ENCODE data around the gene TMEM229B. TPM values are rescaled to one million over a fixed set of nuclear protein-coding genes. Genes with fewer than 3 reads are reported as not detected.

The TMEM229B gene
- total and polyA plus RNA-seq, 2 of the 4 experiments (the other 2 are of a cell fraction): under 0.01 TPM; not detected in 1

- H3K79me1 ChIP-seq (ENCODE audit: low read depth in 1 of 2, low read length in 2 of 2): no peaks in the 10 kb centered on the region
- H3K4me3 ChIP-seq (ENCODE audit: insufficient read depth, low read depth, low read length): no peak overlapping the region
- intact Hi-C loops (cut with micrococcal nuclease) (no loop called here), in situ Hi-C loops (cut with MboI; ENCODE audit: low sequenced_read_pairs) (no loop called here), dilution Hi-C loops (cut with HindIII; ENCODE audit: low sequenced_read_pairs, unreplicated experiment) (no loop called here)
- H3K9me3 ChIP-seq (ENCODE audit: control insufficient read depth, insufficient read depth, low read length): no peaks in the 10 kb centered on the region
- H3K14ac ChIP-seq (replicated peaks; ENCODE audit: low read depth, low read length): no peak overlapping the region
- H3K56ac ChIP-seq (ENCODE audit: extremely low read depth, insufficient read depth, low read length): no peak overlapping the region
- no peak overlapping the region for H2BK120ac ChIP-seq (ENCODE audit: low read depth, low read length)
- WGBS, 2 experiments (ENCODE audit: extremely low coverage in 2 of 2, insufficient read length in 1 of 2): no CpG with 5 or more reads among the region's 9 CpGs
- H4K8ac ChIP-seq (ENCODE audit: low read depth in 2 of 2, low read length in 2 of 2): no peak overlapping the region
- DNase-seq: no peak
- no peak overlapping the region for H3K18ac ChIP-seq (ENCODE audit: low read depth, low read length)
- H3K27me3 ChIP-seq (ENCODE audit: control insufficient read depth, insufficient read depth, low read length): peaks cover 29% of the 10 kb centered on the region
- no peak overlapping the region for H2BK5ac ChIP-seq (ENCODE audit: low read depth, low read length, poor library complexity, severe bottlenecking)
- H3K4ac ChIP-seq (ENCODE audit: low read depth, low read length): no peak overlapping the region
- TF ChIP-seq MXI1 (IDR thresholded peaks at IDR 0.05; ENCODE audit: borderline replicate concordance, low read depth, low read length) (no peak), NFE2L2 (IDR thresholded peaks at IDR 0.05; ENCODE audit: low read depth, low read length) (no peak), MAFK (IDR thresholded peaks at IDR 0.05; ENCODE audit: low read depth, low read length) (no peak), ELK1 (IDR thresholded peaks at IDR 0.05; ENCODE audit: borderline replicate concordance, low read depth, low read length) (no peak), CTCF (conservative IDR thresholded peaks at IDR 0.05; ENCODE audit: low read depth, low read length) (no peak), CHD1 (IDR thresholded peaks at IDR 0.05; ENCODE audit: low read depth, low read length) (no peak), FOS (IDR thresholded peaks at IDR 0.05; ENCODE audit: low read depth, low read length) (no peak)
- H3K9me1 ChIP-seq (ENCODE audit: insufficient read depth, low read length): no peaks in the 10 kb centered on the region
- BruUV-seq (replicated peaks): no TSS peak
- H2AK9ac ChIP-seq (replicated peaks; ENCODE audit: low read depth, low read length, poor library complexity): no peak overlapping the region
- H2AFZ ChIP-seq (replicated peaks; ENCODE audit: low read length, poor library complexity): no peak overlapping the region
- CTCF ChIA-PET: no interaction called here
- no peak overlapping the region for H3K23ac ChIP-seq (ENCODE audit: low read depth, low read length)
- H3K4me2 ChIP-seq (ENCODE audit: low read depth, low read length): no peak overlapping the region
- POLR2A ChIA-PET (ENCODE audit: unreplicated experiment): no interaction called here
- no peak overlapping the region for H3K27ac ChIP-seq (ENCODE audit: insufficient read depth, low read length)
- no peak overlapping the region for H3K9ac ChIP-seq (ENCODE audit: low read depth, low read length)
- ATAC-seq (ENCODE audit: low read depth): no peak
- H2BK15ac ChIP-seq (ENCODE audit: low read depth, low read length): no peak overlapping the region
- H4K20me1 ChIP-seq (ENCODE audit: insufficient read depth, low read length): no peaks in the 10 kb centered on the region
- H4K5ac ChIP-seq (ENCODE audit: low read depth, low read length): no peak overlapping the region
- no peaks in the 10 kb centered on the region for H3K36me3 ChIP-seq (ENCODE audit: control insufficient read depth, insufficient read depth, low read length)
- H4K91ac ChIP-seq (ENCODE audit: insufficient read depth, low read depth, low read length): no peak overlapping the region
- H3K4me1 ChIP-seq (ENCODE audit: control insufficient read depth, insufficient read depth, low read length): no peaks in the 10 kb centered on the region
- H2AK5ac ChIP-seq (ENCODE audit: low read depth, low read length): no peak overlapping the region
- H2BK20ac ChIP-seq (ENCODE audit: low read depth, low read length): no peak overlapping the region
Observed at GRCh38 chr14:67480011-67480410, 8.5 kb downstream of the TMEM229B start.
